Lung microvascular endothelial cell (primary cell): ENCODE measurements around the gene U2AF2. TPM values are rescaled to one million over a fixed set of nuclear protein-coding genes. Genes with fewer than 3 reads are reported as not detected.

Source experiments
- DNase-seq, 2 donors: peaks; one replicate each; pipeline versions ENCODE4 v3.0.0 to v3.0.0-alpha.2; 2010; ENCODE audit warnings: low read depth in 2 of 2
- total RNA-seq: library from RNA; depleted of rRNA; stranded (reverse); fragments of >200 nt; gene quantifications from 2 replicates; pipeline ENCODE4 v1.2.1, GENCODE V29; 2014

The U2AF2 gene
- total RNA-seq, 1 donor from 2014 or later: 62.9 TPM

GRCh38 chr19:55688422-55689218 is 33.8 kb downstream of the U2AF2 start:
- no peak for DNase-seq

DNA sequence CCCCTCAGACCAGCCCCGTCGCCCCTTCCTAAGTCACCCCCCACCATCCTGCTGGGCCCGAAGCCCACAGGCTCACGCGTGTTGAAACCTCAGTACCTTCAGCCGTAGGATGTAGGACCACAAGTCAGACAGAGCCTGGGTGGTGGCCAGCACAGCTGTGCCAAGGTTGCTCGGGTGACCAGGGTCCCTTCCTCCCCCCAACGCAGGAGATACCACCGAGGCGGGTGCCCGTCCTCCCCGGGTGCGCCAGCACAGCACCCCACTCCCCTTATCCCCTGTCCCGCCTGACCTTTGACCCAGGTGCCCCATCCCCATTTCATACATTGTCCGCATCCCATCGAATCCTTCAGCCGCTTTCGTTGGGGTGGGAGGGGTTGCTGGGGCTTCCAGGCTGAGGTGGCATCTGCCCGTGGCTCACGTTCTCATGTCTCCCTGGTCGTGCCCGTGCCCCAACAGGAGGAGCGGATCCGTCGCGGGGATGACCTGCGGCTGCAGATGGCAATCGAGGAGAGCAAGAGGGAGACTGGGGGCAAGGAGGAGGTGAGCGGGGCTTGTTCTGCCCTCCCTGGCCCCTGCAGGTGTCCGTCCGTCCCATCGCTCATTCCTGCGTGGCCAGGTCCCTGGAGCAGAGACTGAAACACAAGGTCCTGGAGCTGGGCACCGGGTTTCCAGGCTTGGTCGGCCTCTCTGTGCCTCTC is 34.7 kb downstream of the U2AF2 start:
- no peak for DNase-seq

- no peak for DNase-seq
Observed at GRCh38 chr19:55690109-55690768, 35.4 kb downstream of the U2AF2 start.

GRCh38 chr19:55690769-55691545 is 36.1 kb downstream of the U2AF2 start:
- DNase-seq: no peak

DNA sequence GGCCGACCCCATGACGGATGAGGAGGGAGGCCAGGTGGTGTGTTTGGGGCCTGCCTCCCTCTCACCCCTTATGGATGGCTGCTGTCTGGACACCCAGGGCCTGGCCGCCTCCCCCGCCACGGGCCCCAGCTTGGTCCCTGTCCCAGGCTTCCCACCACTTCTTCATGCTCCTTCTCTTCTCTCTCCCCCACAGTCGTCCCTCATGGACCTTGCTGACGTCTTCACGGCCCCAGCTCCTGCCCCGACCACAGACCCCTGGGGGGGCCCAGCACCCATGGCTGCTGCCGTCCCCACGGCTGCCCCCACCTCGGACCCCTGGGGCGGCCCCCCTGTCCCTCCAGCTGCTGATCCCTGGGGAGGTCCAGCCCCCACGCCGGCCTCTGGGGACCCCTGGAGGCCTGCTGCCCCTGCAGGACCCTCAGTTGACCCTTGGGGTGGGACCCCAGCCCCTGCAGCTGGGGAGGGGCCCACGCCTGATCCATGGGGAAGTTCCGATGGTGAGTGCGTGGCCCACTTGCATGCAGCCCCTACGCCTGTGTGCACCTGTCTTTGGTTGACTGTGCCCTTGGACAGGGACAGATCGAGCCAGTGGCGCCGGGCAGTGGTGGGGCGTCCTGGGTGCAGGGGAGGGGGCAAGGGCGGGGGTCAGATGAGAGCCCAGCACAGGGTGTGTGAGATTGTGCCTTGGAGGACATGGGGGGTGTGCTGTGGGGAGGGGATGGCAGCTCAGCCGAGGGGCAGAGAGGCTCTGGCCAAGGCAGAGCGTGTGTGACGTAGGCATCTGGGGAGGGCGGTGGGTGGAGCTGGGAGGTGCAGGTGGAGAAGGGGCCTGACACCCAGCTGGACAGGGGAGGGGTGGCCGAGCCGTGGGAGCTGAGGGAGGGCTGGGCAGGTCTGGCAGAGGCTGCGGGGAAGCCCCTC is 37.0 kb downstream of the U2AF2 start:
- no peak for DNase-seq

GRCh38 chr19:55692681-55693081 is 37.8 kb downstream of the U2AF2 start:
- no peak for DNase-seq

- DNase-seq: no peak
Observed at GRCh38 chr19:55693336-55693974, 38.6 kb downstream of the U2AF2 start.

- no peak for DNase-seq
Observed at GRCh38 chr19:55694241-55694655, 39.4 kb downstream of the U2AF2 start.

DNA sequence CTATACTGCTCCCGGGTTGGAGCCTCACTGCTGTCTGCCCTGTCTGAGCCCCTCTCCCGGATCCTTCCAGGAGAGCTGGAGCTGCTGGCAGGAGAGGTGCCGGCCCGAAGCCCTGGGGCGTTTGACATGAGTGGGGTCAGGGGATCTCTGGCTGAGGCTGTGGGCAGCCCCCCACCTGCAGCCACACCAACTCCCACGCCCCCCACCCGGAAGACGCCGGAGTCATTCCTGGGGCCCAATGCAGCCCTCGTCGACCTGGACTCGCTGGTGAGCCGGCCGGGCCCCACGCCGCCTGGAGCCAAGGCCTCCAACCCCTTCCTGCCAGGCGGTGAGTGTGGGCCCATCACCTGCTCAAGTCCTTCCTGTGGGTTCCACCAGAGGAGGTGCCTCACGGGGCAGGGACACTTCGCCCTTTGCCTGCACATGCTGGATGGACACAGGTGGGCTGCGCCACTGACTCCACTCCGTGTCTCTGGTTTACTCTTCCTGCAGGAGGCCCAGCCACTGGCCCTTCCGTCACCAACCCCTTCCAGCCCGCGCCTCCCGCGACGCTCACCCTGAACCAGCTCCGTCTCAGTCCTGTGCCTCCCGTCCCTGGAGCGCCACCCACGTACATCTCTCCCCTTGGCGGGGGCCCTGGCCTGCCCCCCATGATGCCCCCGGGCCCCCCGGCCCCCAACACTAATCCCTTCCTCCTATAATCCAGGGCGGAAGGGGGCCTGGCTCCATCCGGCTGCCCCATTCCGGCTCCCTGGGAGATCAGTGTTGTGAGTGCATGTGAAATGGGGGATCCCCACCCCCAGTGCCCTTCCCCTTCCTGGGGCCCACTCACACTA is 40.0 kb downstream of the U2AF2 start:
- DNase-seq: no peak

DNA sequence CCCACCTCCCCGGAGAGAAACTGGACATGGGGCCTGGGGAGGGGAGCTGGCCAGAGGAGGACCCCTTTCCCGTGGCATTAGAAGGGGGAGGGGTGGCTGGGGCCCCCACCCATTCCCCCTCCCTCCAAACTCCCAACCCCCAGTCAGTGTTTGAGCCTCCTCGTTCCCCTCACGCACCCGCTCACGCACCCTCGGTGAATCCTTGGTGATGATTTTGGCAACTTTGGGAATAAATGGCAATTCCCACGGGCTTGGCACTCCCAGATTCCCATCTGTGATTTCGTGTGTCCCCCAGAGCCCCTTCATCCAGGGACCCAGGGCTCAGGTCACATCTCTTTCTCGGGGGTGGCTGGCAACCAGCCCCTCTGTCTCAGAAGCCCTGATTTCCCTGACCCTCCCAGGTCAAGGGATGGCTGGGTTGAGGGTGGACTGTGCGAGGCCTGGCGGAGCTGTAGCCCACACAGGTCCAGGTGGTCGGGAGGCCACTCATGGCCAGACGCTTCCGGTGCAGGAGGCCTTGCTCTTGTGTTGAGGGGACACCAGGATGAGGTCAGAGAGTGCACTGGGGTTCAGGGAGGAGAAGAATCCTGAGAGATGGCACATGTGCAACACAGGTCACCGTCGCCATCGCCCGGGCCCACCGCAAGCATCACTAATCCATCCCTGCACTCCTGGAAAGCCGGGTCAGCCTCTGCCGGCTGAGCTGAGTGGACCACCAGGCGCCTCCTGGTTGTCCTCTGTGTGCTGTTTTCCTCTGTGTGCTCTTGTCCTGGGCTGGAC is 40.9 kb downstream of the U2AF2 start:
- DNase-seq: no peak

GRCh38 chr19:55696301-55697068 is 41.6 kb downstream of the U2AF2 start:
- no peak for DNase-seq

GRCh38 chr19:55697069-55697440 is 42.2 kb downstream of the U2AF2 start:
- DNase-seq: no peak

DNA sequence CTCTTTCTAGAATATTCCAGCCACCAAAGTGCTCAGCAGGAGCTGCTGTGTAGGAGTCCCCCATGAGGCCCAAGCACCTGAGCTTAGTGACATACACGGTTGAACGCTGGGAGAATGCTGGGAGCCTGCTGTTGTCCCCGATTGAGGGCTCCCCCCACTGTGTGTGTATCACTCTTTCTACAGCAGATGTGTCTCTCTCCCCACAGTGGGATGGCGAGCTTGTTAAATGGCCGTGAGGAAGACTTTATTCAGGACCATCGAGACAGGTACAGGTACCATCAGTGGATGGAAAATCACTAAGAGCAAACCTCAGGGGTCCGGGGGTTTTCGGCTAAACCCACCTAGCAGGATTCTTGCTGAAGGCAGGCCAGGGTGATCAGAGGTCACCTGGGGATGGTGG is 42.9 kb downstream of the U2AF2 start:
- DNase-seq: no peak

DNA sequence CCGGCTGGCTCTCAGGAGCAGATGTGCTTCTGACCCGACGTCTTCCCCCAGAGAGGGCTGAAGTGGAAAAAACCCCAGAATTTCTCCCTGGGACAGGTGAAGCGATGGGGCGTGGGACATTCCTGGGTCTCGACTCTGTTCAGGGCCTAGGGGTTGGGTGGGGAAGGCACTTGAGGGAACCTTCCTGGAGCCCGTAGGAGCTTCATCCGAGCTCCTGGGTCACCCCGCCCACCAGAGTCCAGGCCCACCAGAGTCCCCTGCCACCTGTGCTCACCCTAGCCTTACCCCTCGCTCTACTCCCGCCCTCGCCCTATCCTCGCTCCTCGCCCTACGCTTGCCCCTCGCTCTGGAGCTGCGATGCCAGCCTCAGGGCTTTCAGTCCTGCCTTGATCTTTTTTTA is 43.4 kb downstream of the U2AF2 start:
- DNase-seq: no peak

- DNase-seq: no peak
Observed at GRCh38 chr19:55699221-55699620, 44.4 kb downstream of the U2AF2 start.

DNA sequence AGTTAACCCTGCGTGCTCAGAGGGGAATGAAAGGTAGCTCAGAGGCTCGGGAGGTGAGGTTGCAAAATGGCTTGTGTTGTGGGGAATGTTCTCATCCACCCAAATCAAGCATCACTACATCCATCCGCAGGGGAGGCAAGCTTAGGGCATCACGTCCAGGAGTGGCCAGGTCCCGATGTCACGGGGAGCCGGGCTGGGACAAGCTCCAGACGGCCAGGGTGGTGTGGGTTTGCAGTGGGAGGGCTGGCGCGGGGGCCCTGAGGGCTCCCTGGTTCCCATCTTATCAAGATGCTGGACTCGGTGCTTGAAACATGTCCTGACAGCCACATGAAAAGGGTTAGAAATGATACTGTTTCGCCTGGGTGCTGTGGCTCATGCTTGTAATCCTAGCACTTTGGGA is 46.0 kb downstream of the U2AF2 start:
- no peak for DNase-seq

DNA sequence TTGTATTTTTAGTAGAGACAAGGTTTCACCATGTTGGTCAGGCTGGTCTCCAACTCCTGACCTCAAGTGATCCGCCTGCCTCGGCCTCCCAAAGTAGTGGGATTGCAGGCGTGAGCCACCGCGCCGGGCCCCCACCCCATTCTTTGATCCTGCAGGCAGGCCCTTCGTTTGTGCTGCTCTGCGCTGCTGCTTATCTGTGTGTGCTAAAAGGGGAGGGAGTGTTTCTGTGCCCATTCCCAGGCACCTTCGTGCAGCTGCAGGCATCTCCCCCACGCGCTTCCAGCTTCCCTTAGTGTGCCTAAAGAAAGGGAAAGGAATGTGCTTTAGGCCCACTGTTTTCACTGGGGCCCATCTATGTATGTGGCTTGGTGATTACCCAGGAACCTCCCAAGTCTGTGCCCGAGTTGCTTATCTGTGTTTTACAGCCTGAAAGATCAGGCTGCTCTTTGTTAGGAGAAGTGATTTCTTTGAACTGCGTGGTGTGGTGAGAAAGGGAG is 47.3 kb downstream of the U2AF2 start:
- no peak for DNase-seq
